HG03135 (cell line): ENCODE data around the gene TSPEAR.

ENCODE experiments used
- ATAC-seq: cut with Tn5 transposase; IDR thresholded peaks from one replicate; pipeline ENCODE4 v1.9.1; 2021; ENCODE audit warnings: mild to moderate bottlenecking, moderate library complexity; ENCODE audit not compliant: unreplicated experiment

Gene TSPEAR

DNA sequence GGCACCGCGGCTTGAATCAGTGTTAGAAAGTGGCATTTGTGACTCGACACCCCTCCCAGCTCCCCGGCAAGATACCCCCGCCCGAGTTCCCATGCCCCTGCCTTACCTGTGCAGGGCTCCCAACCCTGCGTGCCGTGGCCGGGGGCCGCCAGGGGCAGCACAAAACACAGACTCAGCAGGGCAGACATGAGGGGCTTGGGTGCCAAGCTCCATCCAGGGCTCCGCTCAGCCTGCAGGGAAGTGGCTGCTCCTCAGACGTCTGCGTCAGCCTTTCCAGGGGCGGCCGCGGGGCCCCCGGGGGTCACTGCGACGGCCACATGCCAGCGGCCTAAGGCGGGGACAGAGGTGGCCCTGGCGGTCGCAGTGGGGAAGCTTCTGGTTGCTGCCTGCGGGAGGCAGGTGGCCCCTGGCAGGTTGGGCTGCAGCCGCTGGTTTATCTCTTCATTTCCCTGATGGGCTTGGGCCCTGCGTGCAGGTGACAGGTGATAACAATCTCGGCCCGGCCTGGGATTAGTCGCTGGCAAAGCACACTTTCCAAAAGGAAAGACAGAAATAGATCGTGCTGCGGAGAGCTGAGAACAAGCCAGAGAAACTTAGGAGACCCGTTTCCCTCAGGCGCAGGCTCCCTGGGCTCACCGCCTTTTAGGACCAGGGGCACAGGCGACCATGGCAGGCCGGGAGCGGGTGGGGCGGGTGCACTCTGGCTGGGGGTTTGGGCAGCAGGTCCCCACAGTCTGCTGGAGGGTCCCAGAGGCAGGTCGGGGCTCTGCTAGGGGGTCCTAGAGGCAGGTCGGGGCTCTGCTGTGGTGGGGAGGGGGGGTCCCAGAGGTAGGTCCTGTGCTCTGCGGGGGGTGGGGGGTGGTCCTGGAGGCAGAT, at the start of gene TSPEAR:
TSS of gene TSPEAR (minus strand) at position 246 of the 876 bp plus-strand sequence. CDS start at position 188, 58 bp downstream.
- ATAC-seq = no peak

GRCh38 chr21:44760376-44760775, 49.0 kb upstream of the TSPEAR start:
- no peak for ATAC-seq

GRCh38 chr21:44759628-44760285, 48.4 kb upstream of the TSPEAR start:
- no peak for ATAC-seq

- ATAC-seq = no peak
Measured at GRCh38 chr21:44758781-44759627, 47.6 kb upstream of the TSPEAR start.

GRCh38 chr21:44758141-44758561, 46.8 kb upstream of the TSPEAR start:
- ATAC-seq = no peak

- ATAC-seq = no peak
Measured at GRCh38 chr21:44757731-44758130, 46.4 kb upstream of the TSPEAR start.

DNA sequence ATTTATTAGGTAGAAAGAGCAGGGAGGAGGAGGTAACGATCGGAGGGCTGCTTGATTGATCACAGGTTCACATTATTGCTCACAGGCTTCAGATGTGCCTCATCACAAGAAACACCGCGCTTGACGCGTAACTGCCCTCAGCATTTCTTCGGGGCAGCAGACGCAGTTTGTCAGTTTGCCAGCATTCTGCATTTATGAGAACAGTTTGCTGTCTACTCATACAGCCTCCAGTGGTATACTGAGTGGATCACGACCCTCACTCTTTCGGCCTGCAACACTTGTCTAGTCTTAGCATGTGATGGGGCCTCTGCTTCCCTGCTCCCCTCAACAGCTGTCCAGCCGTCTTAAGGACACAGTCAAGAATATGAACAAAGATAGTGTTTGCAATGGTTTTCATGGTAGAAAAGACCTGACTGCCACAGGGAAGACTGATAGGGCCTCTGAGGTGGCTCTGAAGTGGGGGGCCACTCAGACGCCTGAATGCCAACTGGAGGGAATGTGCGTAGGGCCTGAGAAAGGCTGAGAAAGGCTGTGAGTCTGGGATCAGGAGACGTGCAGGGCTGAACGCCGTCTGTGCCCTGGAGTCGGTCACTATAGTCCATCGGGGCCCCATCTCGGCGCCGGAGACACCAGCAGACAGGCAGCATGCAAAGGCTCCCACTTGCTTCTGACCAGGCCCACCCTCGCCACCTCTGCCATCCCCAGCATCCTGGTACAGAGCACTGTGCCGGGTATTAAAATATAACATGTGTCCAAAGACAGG, 45.2 kb upstream of the TSPEAR start:
- no peak for ATAC-seq

GRCh38 chr21:44755227-44755626, 43.9 kb upstream of the TSPEAR start:
- no peak for ATAC-seq

- no peak for ATAC-seq
Measured at GRCh38 chr21:44753357-44753756, 42.0 kb upstream of the TSPEAR start.

GRCh38 chr21:44752671-44753235, 41.4 kb upstream of the TSPEAR start:
- no peak for ATAC-seq

DNA sequence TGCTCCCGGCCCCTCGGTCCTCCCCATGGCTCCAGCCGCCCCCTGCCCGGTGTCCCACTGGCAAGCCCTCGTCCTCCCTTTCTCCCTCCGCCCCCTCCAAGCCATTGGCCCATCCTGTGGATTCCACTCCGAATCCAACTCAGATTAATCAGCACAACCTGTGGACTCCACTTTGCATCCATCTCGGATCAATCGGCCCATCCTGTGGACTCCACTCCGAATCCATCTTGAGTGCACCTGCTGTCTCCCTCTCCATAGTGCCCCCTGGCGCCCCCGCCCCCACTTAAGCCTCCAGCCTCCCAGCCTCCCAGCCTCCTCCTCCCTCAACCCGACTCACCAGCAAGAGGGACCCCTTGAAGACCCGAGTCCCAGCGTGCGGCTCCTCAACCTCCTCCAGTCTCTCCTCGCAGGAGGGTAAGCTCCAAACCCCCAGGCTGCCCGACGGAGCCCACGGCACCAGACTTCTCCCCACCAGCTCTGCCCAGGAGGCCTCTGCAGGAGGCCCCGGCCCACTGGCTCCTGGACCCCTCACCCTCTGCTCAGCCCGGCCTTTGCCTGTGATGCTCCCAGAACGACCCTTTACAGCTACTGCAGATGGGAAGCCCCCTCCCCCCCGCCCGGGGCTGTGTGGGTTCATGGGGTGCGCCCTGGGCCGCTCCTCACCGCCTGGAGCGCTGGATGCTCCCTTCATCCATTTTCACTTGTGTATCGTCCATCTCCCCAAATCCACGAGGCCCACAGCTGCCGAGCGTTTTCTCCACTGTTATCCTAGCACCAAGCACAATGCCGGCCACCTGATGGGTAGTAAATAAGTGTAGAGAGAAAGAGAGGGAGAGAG, 40.6 kb upstream of the TSPEAR start:
- no peak for ATAC-seq

GRCh38 chr21:44751186-44751798, 39.9 kb upstream of the TSPEAR start:
- no peak for ATAC-seq

GRCh38 chr21:44750675-44751025, 39.3 kb upstream of the TSPEAR start:
- ATAC-seq = no peak

- ATAC-seq = no peak
Measured at GRCh38 chr21:44749759-44750674, 38.6 kb upstream of the TSPEAR start.

DNA sequence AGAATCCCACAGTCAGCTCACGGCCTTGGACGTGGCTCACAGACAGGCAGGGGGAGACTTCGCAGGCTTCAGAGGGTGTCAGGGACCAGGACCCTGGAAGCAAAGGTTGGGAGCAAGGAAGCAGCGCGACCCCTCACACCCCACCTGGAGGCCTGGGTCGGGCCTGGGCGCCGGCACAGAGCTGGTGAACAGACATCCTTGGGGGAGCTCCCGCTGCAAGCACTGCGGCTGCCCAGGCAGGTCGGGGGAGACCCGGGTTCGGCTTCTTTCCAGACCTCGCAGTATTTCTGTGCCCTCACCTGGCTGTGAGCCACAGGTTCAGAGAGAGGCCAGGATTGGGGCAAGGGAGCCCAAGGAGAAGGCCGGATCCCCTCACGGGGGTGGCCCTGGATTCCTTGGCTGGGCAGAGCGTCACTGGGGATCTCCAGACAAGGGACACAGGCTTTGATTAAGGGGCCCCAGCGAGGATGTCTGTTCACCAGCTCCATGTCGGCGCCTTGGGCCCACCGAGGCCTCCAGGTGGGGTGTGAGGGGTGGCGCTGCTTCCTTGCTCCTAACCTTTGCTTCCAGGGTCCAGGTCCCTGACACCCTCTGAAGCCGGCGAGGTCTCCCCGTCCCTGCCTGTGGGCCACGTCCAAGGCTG, 37.9 kb upstream of the TSPEAR start:
- no peak for ATAC-seq

DNA sequence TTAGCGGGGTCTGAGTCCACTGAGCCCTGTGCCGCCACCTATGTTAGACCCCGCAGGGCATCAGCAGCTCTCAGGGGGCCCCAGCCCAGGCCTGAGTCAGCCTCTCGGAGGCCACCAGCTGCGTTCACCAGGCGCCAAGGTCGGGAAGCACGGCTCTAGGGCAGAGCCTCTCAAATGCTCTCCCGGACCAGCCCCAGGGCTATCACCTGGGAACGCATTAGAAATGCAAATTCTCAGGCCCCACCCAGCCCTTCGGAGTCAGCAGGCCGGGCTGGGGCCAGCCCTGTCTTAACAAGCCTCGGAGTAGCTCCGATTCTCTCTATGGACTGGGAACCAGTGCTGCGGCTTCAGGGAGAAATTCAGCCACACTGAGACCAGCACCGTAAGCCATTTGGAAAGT, 37.2 kb upstream of the TSPEAR start:
- ATAC-seq = no peak

GRCh38 chr21:44742418-44743153, 31.2 kb upstream of the TSPEAR start:
- ATAC-seq = no peak
